Stimulated activated naive CD8-positive, alpha-beta T cell treated with anti-CD3 and anti-CD28 coated beads, Interleukin-15, amount 100 ng/mL, for 72 hours (primary cell): ENCODE data around the gene R3HDM1.

Experiments
- ATAC-seq: fragments of 150-1000 bp; cut with Tn5 transposase; 2 replicates; pipeline ENCODE4 v1.10.0; 2021; ENCODE audit warnings: mild to moderate bottlenecking, moderate library complexity
- DNase-seq, 2 donors: peaks; one replicate each; pipeline ENCODE4 v3.0.0; 2021 to 2022
- H3K27ac Mint-ChIP-seq, 2 donors: one replicate each; pipeline ENCODE4 v1.8.0; 2022; ENCODE audit warnings: mild to moderate bottlenecking in 2 of 2, mixed read lengths in 2 of 2, moderate library complexity in 2 of 2
- H3K27me3 Mint-ChIP-seq: one replicate; pipeline ENCODE4 v1.8.0; 2022; ENCODE audit warnings: mixed read lengths
- H3K4me1 Mint-ChIP-seq: one replicate; pipeline ENCODE4 v1.8.0; 2022; ENCODE audit warnings: mild to moderate bottlenecking, mixed read lengths
- H3K4me3 Mint-ChIP-seq, 2 donors: one replicate each; pipeline ENCODE4 v1.8.0; 2022; ENCODE audit warnings: mild to moderate bottlenecking in 2 of 2, mixed read lengths in 2 of 2, moderate library complexity in 1 of 2
- H3K9me3 Mint-ChIP-seq, 2 donors: one replicate each; pipeline ENCODE4 v1.8.0; 2022; ENCODE audit warnings: mixed read lengths in 2 of 2

The R3HDM1 gene

DNA sequence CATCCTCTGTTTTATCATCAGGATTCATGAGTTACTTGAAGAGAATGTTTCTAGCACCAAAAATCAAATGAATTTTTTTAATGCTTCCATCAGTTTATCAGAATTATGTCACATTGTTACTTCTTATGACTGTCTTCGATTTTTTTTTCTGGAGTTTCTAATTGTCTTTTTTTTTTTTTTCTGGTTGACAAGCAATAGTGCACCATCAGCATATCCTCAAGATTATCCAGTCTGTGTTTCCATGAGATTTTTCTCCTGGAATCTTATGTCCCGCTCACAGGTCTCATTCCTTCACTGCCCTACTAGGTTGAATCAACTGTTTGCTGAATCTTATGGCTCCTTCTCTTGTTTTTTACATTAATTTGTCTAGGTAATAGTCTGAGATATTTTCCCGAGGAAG is 16.0 kb downstream of the R3HDM1 start:
- no peak for DNase-seq
- Mint-ChIP-seq H3K4me3 (no peak overlapping the region), H3K27ac (no peak overlapping the region), H3K9me3 (no peaks in the 10 kb centered on the region), H3K27me3 (no peaks in the 10 kb centered on the region), H3K4me1 (peaks cover 19% of the 10 kb centered on the region)
- no peak for ATAC-seq

DNA sequence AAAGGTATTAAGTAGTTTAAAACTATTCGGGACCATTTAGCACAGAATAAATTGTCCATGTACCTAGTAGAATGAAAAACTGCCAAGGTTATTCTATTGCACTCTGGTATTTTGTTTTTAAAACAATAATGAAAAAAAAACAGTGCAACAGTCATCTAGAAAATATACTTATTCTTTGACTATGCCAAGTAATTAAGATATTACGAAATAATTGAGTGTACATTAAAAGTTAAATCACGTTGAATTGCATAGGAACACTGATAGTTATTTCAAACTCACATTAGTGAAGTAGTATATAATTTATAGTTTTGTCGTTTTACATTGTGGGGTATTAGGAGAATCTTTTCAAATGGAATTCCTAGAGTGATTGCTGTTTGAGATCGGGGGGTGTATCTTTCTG is 20.1 kb downstream of the R3HDM1 start:
- no peak overlapping the region for H3K4me3 Mint-ChIP-seq
- H3K9me3 Mint-ChIP-seq: no peaks in the 10 kb centered on the region
- no peak overlapping the region for H3K27ac Mint-ChIP-seq
- no peak for ATAC-seq
- peaks cover 10% of the 10 kb centered on the region for H3K4me1 Mint-ChIP-seq
- no peak for DNase-seq
- no peaks in the 10 kb centered on the region for H3K27me3 Mint-ChIP-seq

DNA sequence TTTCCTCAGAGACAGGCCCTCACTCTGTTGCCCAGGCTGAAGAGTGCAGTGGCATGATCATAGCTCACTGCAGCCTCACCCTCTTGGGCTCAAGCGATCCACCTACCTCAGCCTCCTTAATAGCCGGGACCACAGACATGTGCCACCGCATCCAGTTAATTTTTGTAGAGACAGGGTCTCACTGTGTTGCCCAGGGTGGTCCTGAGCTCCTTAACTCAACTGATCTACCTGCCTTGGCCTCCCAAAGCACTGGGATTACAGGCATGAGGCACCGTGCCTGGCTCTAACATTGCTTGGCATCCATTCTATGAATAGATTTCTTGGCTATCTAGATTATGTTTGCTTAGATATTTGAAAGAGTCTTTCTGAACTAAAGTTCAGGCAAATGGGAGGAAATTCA is 21.6 kb downstream of the R3HDM1 start:
- DNase-seq: no peak
- Mint-ChIP-seq H3K4me1 (peaks cover 6% of the 10 kb centered on the region), H3K4me3 (no peak overlapping the region), H3K9me3 (no peaks in the 10 kb centered on the region), H3K27ac (no peak overlapping the region), H3K27me3 (no peaks in the 10 kb centered on the region)
- ATAC-seq: no peak

DNA sequence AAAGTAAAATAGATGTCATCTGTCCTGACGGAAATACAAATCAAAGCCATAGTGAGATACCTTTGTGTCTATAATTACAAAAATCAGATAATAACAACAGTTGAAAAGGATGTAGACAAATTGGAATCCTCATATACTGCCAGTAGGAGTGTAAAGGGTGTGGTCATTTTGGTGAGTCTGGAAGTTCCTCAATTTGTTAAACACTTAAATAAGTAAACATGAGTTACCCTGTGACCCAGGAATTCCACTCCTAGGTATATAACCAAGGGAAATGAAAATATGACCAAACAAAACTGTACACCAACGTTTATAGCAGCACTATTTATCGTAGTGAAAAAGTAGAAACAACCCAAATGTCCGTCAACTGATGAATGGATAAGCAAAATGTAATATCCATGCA is 24.0 kb downstream of the R3HDM1 start:
- Mint-ChIP-seq H3K27ac (no peak overlapping the region), H3K27me3 (no peaks in the 10 kb centered on the region), H3K4me3 (no peak overlapping the region), H3K4me1 (peaks cover 11% of the 10 kb centered on the region), H3K9me3 (no peaks in the 10 kb centered on the region)
- DNase-seq (no peak), ATAC-seq (no peak)

DNA sequence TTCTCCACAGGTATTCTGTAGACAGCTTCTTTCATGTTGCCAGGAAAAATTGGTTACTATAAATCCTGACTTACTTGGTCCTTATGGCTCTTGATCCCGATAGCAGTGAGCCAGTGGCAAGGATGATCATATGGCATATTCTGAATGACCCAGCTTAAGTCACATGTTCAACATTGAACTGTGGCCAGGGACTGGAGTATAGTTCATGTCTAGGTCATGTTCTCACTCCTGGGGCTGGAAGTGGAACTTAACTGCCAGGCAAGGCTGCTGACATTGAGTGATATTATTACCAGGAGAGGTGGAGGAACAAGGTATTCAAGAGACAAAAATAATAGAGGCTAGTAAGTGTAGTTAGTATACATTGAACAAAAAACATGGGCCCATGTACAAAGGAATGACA is 26.2 kb downstream of the R3HDM1 start:
- Mint-ChIP-seq H3K27me3 (no peaks in the 10 kb centered on the region), H3K27ac (no peak overlapping the region), H3K4me1 (peaks cover 11% of the 10 kb centered on the region), H3K9me3 (no peaks in the 10 kb centered on the region), H3K4me3 (no peak overlapping the region)
- DNase-seq (no peak), ATAC-seq (no peak)

DNA sequence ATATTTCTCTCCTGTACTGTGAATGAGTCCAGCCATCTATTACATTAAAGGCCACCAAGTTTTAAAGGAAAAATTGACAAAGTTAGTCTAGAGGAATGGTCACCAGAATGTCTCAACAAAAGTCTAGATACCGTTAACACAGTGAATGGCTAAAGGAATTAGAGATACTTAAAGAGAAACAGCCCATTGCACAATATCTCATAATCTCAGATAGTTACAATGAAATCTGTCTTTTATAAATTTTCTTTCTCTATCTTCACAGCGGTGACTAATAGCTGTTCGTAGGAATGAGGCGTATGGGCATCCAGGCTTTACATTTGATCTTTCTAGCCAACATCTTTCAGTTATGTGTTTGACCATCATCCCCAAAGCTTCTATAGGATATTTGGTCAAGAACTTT is 30.6 kb downstream of the R3HDM1 start:
- H3K27ac Mint-ChIP-seq: no peak overlapping the region
- ATAC-seq (no peak), DNase-seq (no peak)
- no peaks in the 10 kb centered on the region for H3K9me3 Mint-ChIP-seq
- H3K4me1 Mint-ChIP-seq: peaks cover 13% of the 10 kb centered on the region
- no peaks in the 10 kb centered on the region for H3K27me3 Mint-ChIP-seq
- no peak overlapping the region for H3K4me3 Mint-ChIP-seq

DNA sequence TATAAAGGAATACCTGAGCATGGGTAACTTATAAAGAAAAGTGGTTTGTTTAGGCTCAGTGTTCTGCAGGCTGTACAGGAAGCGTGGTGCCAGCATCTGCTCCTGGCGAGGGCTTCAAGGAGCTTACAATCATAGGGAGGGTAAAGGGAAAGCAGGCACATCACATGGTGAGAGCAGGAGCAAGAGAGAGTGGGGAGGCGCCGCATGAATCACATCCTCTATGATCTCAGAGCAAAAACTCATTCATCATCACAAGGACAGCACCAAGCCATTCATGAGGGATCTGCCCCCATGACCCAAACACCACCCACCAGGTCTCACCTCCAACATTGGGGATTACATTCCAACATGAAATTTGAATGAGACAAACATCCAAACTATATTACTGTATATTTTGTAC is 32.5 kb downstream of the R3HDM1 start:
- Mint-ChIP-seq H3K9me3 (no peaks in the 10 kb centered on the region), H3K27me3 (no peaks in the 10 kb centered on the region), H3K4me3 (no peak overlapping the region), H3K27ac (no peak overlapping the region), H3K4me1 (peaks cover 9% of the 10 kb centered on the region)
- DNase-seq (no peak), ATAC-seq (no peak)

DNA sequence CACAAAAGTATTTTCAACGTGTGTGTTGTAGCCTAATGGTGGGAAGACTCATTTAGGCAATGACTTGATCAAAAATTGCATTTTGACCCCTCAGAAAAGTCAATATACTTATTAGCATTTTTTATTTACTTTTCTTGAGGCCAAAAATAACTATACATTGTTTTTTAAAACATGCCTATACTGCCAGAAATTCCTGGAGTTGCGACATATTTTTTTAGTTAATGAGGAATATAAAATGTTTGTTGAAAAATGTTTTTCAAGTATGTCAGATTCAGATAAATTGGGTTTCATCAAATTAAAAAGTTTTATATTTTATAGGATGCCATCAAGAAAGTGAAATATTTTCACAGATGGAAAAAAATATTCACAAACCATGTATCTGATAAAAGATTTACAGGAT is 39.6 kb downstream of the R3HDM1 start:
- Mint-ChIP-seq H3K4me1 (peaks cover 7% of the 10 kb centered on the region), H3K27ac (no peak overlapping the region), H3K27me3 (no peaks in the 10 kb centered on the region), H3K9me3 (no peaks in the 10 kb centered on the region), H3K4me3 (no peak overlapping the region)
- DNase-seq: no peak
- no peak for ATAC-seq

DNA sequence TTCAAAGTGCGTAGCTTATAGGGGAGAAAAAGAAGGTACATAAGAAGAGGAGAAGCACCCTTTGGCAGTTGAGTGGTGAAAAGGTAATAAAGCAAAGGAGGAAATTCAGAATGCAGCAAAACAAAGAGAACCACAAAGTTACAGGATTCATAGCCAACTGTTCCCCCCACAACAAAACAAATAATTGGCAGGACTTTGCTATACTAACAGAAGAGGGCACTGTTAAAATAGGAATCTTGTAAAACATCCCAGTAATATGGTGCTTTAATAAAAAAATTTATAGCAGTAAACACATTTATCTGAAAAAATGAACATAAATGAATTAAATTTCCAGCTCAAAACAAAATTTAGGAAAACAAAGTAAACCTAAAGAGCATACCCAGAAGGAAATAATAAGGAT is 42.3 kb downstream of the R3HDM1 start:
- Mint-ChIP-seq H3K27ac (no peak overlapping the region), H3K9me3 (no peaks in the 10 kb centered on the region), H3K4me1 (peaks cover 7% of the 10 kb centered on the region), H3K27me3 (no peaks in the 10 kb centered on the region), H3K4me3 (no peak overlapping the region)
- no peak for DNase-seq
- no peak for ATAC-seq

DNA sequence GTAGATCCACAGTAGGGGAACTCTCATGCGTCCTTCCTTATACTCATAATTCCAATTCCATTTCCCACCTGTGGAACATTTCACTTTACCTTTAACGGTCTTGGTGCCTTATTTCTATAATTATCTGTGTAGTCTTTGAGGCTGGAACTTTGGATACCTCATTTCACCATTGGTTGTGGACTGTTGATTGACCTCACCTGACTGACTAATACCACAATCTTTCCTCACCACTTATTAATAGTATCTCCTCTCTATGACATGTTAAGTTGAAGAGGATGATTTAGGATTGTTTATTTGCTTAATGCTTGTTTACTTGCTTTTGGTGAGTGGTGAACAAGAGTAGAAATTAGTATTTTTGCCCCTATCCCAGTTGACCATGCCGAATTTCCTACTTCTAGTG is 50.0 kb downstream of the R3HDM1 start:
- Mint-ChIP-seq H3K27me3 (no peaks in the 10 kb centered on the region), H3K4me3 (no peak overlapping the region), H3K4me1 (no peaks in the 10 kb centered on the region), H3K27ac (no peak overlapping the region), H3K9me3 (no peaks in the 10 kb centered on the region)
- ATAC-seq: no peak
- no peak for DNase-seq

DNA sequence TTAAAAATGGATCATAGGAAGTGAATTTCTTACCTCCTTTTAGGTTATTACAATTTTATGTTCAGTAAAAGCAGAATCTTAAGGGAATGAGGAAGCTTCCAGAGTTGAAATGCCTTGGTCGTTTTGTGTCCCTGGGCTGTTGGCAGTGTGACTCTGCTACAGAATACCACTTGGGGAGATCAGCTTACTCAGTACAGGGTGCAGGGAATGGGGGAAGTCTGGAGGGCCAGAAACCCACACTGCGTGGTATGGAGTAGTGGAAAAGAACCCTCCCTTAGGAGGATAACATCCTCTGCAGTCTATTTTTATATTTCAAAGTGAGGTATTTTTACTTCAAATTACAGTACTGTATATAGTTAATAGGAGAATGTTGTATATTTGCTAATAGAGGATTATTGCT is 51.1 kb downstream of the R3HDM1 start:
- ATAC-seq: no peak
- no peak for DNase-seq
- H3K4me1 Mint-ChIP-seq: peaks cover under 1% of the 10 kb centered on the region
- H3K27ac Mint-ChIP-seq: no peak overlapping the region
- H3K4me3 Mint-ChIP-seq: no peak overlapping the region
- H3K27me3 Mint-ChIP-seq: no peaks in the 10 kb centered on the region
- no peaks in the 10 kb centered on the region for H3K9me3 Mint-ChIP-seq

DNA sequence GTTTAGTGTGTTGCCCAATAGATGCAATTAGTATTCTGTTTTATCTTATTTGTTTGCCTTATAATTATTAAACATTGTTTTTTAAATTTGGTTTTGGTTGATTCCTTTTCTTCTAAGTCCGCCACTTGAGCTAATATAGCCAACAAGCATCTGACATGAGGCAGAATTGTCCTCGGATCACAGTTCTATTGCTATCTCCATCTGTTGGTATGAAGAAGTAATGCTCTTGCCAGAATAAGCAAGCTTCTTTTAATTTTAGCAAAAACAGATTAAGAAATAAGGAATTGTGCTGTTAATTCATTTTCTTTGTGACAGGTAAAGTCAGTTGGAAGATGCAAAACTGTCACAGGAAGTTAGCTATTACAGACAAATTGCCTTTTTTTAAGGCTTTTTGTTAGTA is 54.3 kb downstream of the R3HDM1 start:
- ATAC-seq: no peak

DNA sequence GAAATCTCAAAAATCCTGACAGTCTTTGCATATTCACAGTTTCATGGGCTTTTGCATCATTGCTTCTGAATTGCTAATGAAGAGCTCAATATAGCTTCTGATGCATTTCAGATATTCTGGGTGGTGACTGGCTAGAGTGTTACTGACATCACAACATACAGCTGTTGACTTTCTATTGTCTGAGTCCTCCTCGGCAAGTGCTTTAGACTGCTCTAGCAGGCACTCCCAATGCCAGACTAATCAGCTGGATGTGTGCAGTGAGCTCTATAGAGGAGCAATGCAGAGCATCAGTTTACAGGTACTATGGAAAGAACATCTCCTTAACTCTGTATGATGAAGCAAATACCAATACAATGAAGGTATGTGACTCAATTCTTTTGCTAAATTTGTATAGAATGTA is 54.9 kb downstream of the R3HDM1 start:
- no peak for ATAC-seq

More for the DNA sequence above, 54.3 kb downstream of the R3HDM1 start:
- Mint-ChIP-seq H3K27ac (no peak overlapping the region), H3K27me3 (no peaks in the 10 kb centered on the region), H3K9me3 (no peaks in the 10 kb centered on the region), H3K4me1 (peaks cover 25% of the 10 kb centered on the region), H3K4me3 (no peak overlapping the region)
- no peak for DNase-seq

DNA sequence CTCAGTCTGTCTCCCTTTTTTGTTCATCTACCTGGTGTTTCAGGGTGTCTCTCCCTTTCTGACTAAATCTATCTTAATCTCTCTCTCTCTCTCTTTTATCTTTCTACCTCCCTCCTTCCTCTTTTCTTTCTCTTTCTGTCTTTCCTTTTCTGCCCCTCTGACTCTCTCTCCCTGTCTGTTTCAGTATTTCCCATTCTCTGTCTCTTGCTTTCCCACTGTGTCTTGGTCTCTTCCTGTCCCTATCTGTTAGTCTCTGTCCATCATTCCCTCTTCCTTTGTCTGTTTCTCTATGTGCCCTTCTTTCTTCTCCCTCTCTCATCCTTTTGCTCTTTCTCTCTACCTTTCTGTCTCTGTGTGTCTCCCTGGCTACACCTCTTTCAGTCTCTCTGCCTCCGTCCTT is 56.7 kb downstream of the R3HDM1 start:
- ATAC-seq (no peak), DNase-seq (no peak)
- Mint-ChIP-seq H3K4me1 (peaks cover 30% of the 10 kb centered on the region), H3K9me3 (no peaks in the 10 kb centered on the region), H3K27ac (no peak overlapping the region), H3K4me3 (no peak overlapping the region), H3K27me3 (no peaks in the 10 kb centered on the region)

More for the DNA sequence above, 54.9 kb downstream of the R3HDM1 start:
- Mint-ChIP-seq H3K27me3 (no peaks in the 10 kb centered on the region), H3K4me1 (peaks cover 30% of the 10 kb centered on the region), H3K4me3 (no peak overlapping the region), H3K9me3 (no peaks in the 10 kb centered on the region), H3K27ac (no peak overlapping the region)
- no peak for DNase-seq

DNA sequence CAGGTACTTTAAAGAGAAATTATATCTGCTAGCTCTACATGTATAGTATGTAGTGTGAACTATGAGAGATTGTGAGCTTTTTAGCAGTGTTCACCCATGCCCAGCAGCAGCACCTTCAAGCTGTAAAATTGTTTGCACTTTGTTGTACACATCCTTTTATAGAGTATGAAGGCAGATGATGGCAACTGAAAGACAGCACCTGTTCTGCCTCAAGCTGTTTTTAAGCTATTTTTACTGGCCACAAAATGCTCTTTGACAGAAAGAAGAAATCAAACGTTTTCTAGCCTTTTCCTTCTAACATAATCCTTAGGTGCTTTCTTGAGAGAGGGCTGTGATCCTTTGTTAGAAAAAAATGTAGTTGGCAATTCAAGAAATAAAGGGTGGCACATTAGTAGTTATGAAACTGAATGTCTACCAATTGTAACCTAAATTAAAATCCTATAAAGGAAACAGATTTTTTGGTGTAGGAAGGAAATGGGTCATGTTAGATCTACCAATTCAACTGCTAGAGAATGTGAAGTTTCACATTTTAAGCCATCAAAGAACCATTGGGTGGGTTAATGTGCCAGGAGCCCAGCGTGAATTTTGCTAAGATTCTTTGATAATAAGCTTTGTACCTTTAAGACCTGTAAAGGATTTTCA is 59.5 kb downstream of the R3HDM1 start:
- ATAC-seq (no peak), DNase-seq (no peak)
- Mint-ChIP-seq H3K4me1 (peaks cover 30% of the 10 kb centered on the region), H3K4me3 (no peak overlapping the region), H3K9me3 (no peaks in the 10 kb centered on the region), H3K27ac (no peak overlapping the region), H3K27me3 (no peaks in the 10 kb centered on the region)

DNA sequence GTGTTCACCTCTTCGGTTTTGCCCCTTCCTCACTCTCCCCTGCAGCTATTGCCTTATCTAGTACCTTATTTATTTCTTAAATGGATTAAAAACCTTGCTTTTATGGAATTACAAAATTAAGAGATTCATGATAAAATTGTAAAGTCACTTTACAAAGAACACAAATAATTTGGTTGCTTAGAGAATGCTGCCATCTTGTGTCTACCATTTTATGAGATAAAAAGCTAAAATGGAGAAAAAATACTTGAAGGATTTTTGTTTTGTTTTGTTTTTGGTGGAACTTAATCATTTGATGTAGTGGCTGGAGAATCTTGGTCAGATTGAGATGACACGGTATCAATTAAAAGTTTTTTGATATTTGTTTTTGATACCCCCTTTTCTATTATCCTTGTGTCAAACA is 69.6 kb downstream of the R3HDM1 start:
- Mint-ChIP-seq H3K27me3 (no peaks in the 10 kb centered on the region), H3K4me3 (no peak overlapping the region), H3K4me1 (peaks cover 8% of the 10 kb centered on the region), H3K9me3 (no peaks in the 10 kb centered on the region), H3K27ac (peak overlapping the region in 1 of 2 donors; percentile 76)
- no peak for ATAC-seq
- no peak for DNase-seq

DNA sequence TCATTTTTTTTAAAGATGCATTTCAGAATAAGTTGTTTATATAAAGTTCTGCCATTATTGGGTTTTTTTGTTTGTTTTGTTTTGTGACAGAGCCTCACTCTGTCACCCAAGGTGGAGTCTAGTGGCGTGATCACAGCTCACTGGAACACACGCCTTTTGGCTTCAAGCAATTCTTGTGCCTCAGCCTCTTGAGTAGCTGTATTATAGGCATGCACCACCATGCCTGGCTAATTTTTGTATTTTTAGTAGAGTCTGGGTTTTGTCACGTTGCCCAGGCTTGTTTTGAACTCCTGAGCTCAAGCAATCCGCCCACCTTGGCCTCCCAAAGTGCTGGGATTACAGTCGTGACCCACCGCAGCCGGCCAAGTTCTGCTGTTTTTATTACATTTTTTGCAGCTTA is 72.3 kb downstream of the R3HDM1 start:
- H3K4me3 Mint-ChIP-seq: no peak overlapping the region
- H3K4me1 Mint-ChIP-seq: no peaks in the 10 kb centered on the region
- no peak overlapping the region for H3K27ac Mint-ChIP-seq
- DNase-seq: no peak
- no peaks in the 10 kb centered on the region for H3K27me3 Mint-ChIP-seq
- no peak for ATAC-seq
- H3K9me3 Mint-ChIP-seq: no peaks in the 10 kb centered on the region
